Transverse colon (tissue), 4 donors: ENCODE data around the gene SULT1C3.

Experiments used
- CTCF ChIP-seq, 5 experiments: fragments of 200-600 bp in 3 of 5; fragments of 450-650 bp in 2 of 5; sonication (generic) in 3 of 5; IDR thresholded peaks; 1 replicate in 2 of 5; 2 replicates in 3 of 5; pipeline ENCODE4 v1.5.1; 2016 to 2017; ENCODE audit warnings: antibody characterized with exemption in 5 of 5, inconsistent platforms in 3 of 5, mild to moderate bottlenecking in 2 of 5, moderate library complexity in 1 of 5
- EP300 ChIP-seq: sonication (generic); formaldehyde crosslinking; IDR thresholded peaks from one replicate; pipeline ENCODE4 v1.6.1; 2017; ENCODE audit warnings: antibody characterized with exemption, low read depth
- POLR2A ChIP-seq: fragments of 450-650 bp; IDR thresholded peaks from one replicate; pipeline ENCODE4 v1.6.1; 2016; ENCODE audit warnings: antibody characterized with exemption, mild to moderate bottlenecking, moderate library complexity
- POLR2AphosphoS5 ChIP-seq, 3 donors: sonication (generic); formaldehyde crosslinking; IDR thresholded peaks; one replicate each; pipeline ENCODE4 v1.6.1; 2016; ENCODE audit warnings: antibody characterized with exemption in 3 of 3

DNA sequence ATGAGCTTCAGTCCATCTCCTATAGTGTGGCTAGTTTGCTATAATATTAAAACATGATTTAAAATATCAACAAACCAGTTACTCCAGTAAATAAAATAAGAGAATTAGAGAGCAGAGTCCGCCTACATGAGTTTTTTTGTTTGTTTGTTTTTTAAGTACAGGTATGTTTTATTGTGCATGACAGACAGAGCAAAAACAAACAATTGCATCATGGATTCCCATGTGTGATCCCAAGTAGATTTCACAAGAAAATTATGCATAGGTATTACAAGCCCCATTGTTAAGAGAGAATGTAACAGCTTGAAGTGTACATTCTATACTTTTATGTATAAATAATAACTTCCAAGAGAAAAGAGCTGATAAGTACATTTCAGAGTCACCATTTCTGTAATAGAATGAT, 21.0 kb downstream of the SULT1C3 start:
- TF ChIP-seq POLR2AphosphoS5 (IDR thresholded peaks at IDR 0.05) (no peak), CTCF (IDR thresholded peaks at IDR 0.05) (no peak), POLR2A (no peak), EP300 (no peak)
